Measurements from ENCODE around the gene ZBTB38. TPM values are rescaled to one million over a fixed set of nuclear protein-coding genes. Genes with fewer than 3 reads are reported as not detected.

Gene ZBTB38
- total and polyA plus RNA-seq, 2 of the 13 experiments (the other 11 are each of a cell fraction or from before 2014, with no cell fraction given) = 26.8 to 51.7 TPM

DNA sequence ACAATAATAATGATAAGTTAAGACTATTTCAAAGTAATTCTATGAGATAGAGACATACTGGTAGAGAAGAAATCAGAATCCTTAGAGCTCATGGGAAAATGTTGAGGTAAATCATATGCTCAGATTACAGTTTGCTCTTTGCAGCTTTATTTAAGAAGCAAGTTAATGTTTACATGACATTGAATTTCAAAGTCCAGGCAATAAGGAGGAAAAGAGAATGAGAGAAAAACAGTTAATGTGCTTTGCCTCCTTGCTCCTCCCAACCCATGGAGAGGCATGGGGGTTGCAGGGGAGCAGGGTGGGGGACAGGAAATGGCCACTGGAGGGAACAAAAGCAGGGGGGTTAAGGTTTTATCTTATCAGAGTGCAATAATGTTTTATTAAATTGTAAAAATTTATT, 42.2 kb upstream of the ZBTB38 start:
- no TSS peak for BruUV-seq (replicated peaks)
- peaks cover 60% of the 10 kb centered on the region for H3K4me1 ChIP-seq (ENCODE audit: insufficient read depth, low read length)
- no peaks in the 10 kb centered on the region for H3K79me2 ChIP-seq (ENCODE audit: insufficient read depth, low read length)
- H3K9me3 ChIP-seq (ENCODE audit: low read length) = no peaks in the 10 kb centered on the region
- no peaks in the 10 kb centered on the region for H3K27me3 ChIP-seq (ENCODE audit: control insufficient read depth in 1 of 2, insufficient read depth in 2 of 2, low read length in 2 of 2)
- H2AFZ ChIP-seq (ENCODE audit: low read length) = no peak overlapping the region
- H3K4me3 ChIP-seq (replicated peaks in 1 of 3; ENCODE audit: insufficient read depth in 1 of 3, low read depth in 2 of 3, low read length in 3 of 3) = 0 out of 6 replicates have a peak overlapping the region, but pooled peaks of 1 of the 3 experiments have one; percentile 8
- no peak overlapping the region for H3K9ac ChIP-seq (ENCODE audit: insufficient read depth, low read depth, low read length)
- FAIRE-seq (peak; percentile 75), DNase-seq (ENCODE audit: low spot score) (no peak), ATAC-seq (peak; percentile 31; the same call in 1 of the 3 replicates)
- ChIA-PET CTCF (ENCODE audit: low intra/inter-chr PET ratio, low total read pairs) (no interaction called here), POLR2A (interaction anchor here (0.9 to 1.3 kb wide), 3 partner anchors 15 to 75 kb away, joined by 3 to 4 read pairs (median 3); no protein-coding TSS in a partner anchor)
- peak overlapping the region; percentile 44 for H3K4me2 ChIP-seq (ENCODE audit: low read depth, low read length)
- no peaks in the 10 kb centered on the region for H3K36me3 ChIP-seq (replicated peaks in 1 of 2; ENCODE audit: control insufficient read depth in 1 of 2, insufficient read depth in 2 of 2, low read length in 2 of 2)
- intact Hi-C loops (cut with micrococcal nuclease; ENCODE audit: unreplicated experiment) = no loop called here
- in situ Hi-C loops (cut with HindIII; ENCODE audit: extremely low pct_ligation_motif_present, low pct_unique_long_range_greater_than_20kb) = no loop called here
- no peak overlapping the region for H3K27ac ChIP-seq (ENCODE audit: extremely low read length, insufficient read depth, low read length)
- H4K20me1 ChIP-seq (ENCODE audit: insufficient read depth, low read length) = no peaks in the 10 kb centered on the region
- TF ChIP-seq NCOA2 (CRISPR knock-in tag; IDR thresholded peaks at IDR 0.05) = 0 out of 2 replicates have a peak, but pooled peaks have one; percentile 25
- TF ChIP-seq ZNF674 (CRISPR knock-in tag; IDR thresholded peaks at IDR 0.05; ENCODE audit: low read depth) = no peak
- TF ChIP-seq SETDB1 (CRISPR knock-in tag; IDR thresholded peaks at IDR 0.05; ENCODE audit: borderline replicate concordance) = no peak
- 0 out of 2 replicates have a peak, but pooled peaks have one; percentile 18 for TF ChIP-seq BCL6 (CRISPR knock-in tag; IDR thresholded peaks at IDR 0.05)
- TF ChIP-seq SOX6 (IDR thresholded peaks at IDR 0.05) = no peak
- peak; percentile 13; the same call in 1 of the 2 replicates for TF ChIP-seq SOX6 (CRISPR knock-in tag; IDR thresholded peaks at IDR 0.05)
- TF ChIP-seq KLF16 (CRISPR knock-in tag; IDR thresholded peaks at IDR 0.05) = peak in 1 of 2 experiments; percentile 35; a peak in 1 of 4 replicates
- TF ChIP-seq HOXA7 (CRISPR knock-in tag; IDR thresholded peaks at IDR 0.05) = no peak
- TF ChIP-seq SYNCRIP (IDR thresholded peaks at IDR 0.05; ENCODE audit: insufficient read depth, low read depth, low read length) = no peak
- no peak for TF ChIP-seq YEATS4 (CRISPR knock-in tag; IDR thresholded peaks at IDR 0.05; ENCODE audit: borderline replicate concordance)
- peak; percentile 52 for TF ChIP-seq FOXA3 (CRISPR knock-in tag; IDR thresholded peaks at IDR 0.05)
- no peak for TF ChIP-seq ZFX (CRISPR knock-in tag; IDR thresholded peaks at IDR 0.05; ENCODE audit: low read depth)
- TF ChIP-seq ZSCAN30 (CRISPR knock-in tag; IDR thresholded peaks at IDR 0.05) = no peak
- no peak for TF ChIP-seq FLYWCH1 (CRISPR knock-in tag; IDR thresholded peaks at IDR 0.05)
- peak; percentile 36; the same call in 1 of the 2 replicates for TF ChIP-seq ELF3 (CRISPR knock-in tag; IDR thresholded peaks at IDR 0.05)
- peak; percentile 28; the same call in 1 of the 2 replicates for TF ChIP-seq THAP11 (CRISPR knock-in tag; IDR thresholded peaks at IDR 0.05)
- TF ChIP-seq SOX13 (IDR thresholded peaks at IDR 0.05) = no peak
- TF ChIP-seq SOX13 (CRISPR knock-in tag; conservative IDR thresholded peaks at IDR 0.05 in 1 of 2, IDR thresholded peaks at IDR 0.05 in 1 of 2) = peak in 1 of 2 experiments; percentile 23; a peak in 1 of 4 replicates
- TF ChIP-seq ZNF180 (CRISPR knock-in tag; IDR thresholded peaks at IDR 0.05; ENCODE audit: borderline replicate concordance, low read depth) = no peak
- peak; percentile 64 for TF ChIP-seq GATAD2A (CRISPR knock-in tag; IDR thresholded peaks at IDR 0.05)
- no peak for TF ChIP-seq NKX3-1 (CRISPR knock-in tag; IDR thresholded peaks at IDR 0.05)
- TF ChIP-seq ZNF296 (CRISPR knock-in tag; conservative IDR thresholded peaks at IDR 0.05) = no peak
- TF ChIP-seq ZNF329 (CRISPR knock-in tag; IDR thresholded peaks at IDR 0.05; ENCODE audit: low read depth) = no peak
- TF ChIP-seq, protein P1, sequence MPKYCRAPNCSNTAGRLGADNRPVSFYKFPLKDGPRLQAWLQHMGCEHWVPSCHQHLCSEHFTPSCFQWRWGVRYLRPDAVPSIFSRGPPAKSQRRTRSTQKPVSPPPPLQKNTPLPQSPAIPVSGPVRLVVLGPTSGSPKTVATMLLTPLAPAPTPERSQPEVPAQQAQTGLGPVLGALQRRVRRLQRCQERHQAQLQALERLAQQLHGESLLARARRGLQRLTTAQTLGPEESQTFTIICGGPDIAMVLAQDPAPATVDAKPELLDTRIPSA (CRISPR knock-in tag; IDR thresholded peaks at IDR 0.05; ENCODE audit: borderline replicate concordance) = no peak
- TF ChIP-seq RBAK (CRISPR knock-in tag; IDR thresholded peaks at IDR 0.05) = no peak
- no peak for TF ChIP-seq ZNF136 (CRISPR knock-in tag; IDR thresholded peaks at IDR 0.05; ENCODE audit: low read depth)
- TF ChIP-seq, protein P2, sequence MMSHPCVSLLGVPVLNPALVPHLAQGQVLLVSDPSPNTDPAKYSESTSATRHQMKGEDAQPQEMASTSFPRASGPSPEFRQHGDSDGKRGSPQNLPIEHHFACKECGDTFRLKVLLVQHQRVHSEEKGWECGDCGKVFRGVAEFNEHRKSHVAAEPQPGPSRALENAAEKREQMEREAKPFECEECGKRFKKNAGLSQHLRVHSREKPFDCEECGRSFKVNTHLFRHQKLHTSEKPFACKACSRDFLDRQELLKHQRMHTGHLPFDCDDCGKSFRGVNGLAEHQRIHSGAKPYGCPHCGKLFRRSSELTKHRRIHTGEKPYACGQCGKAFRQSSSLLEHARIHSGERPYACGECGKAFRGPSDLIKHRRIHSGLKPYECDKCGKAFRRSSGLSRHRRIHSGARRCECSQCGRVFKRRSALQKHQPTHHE (CRISPR knock-in tag; IDR thresholded peaks at IDR 0.05; ENCODE audit: borderline replicate concordance) = no peak
- TF ChIP-seq MLLT10 (CRISPR knock-in tag; IDR thresholded peaks at IDR 0.05) = no peak

Measured in HepG2 (cell line).